Hepatocyte (in vitro differentiated cells): ENCODE measurements around the gene MAFB. TPM values are rescaled to one million over a fixed set of nuclear protein-coding genes. Genes with fewer than 3 reads are reported as not detected.

Experiments
- DNase-seq: peaks from one replicate; pipeline ENCODE4 v3.0.0-alpha.2; 2016; ENCODE audit warnings: low spot score
- H2AFZ ChIP-seq: fragments of 200-600 bp; sonication (generic); 2 replicates; pipeline ENCODE4 v1.6.0; 2016; ENCODE audit warnings: antibody characterized with exemption, mild to moderate bottlenecking
- H3K27ac ChIP-seq: fragments of 200-600 bp; sonication (generic); 2 replicates; pipeline ENCODE4 v1.5.1; 2016; ENCODE audit warnings: mild to moderate bottlenecking
- H3K27me3 ChIP-seq: fragments of 200-600 bp; sonication (generic); 2 replicates; pipeline ENCODE4 v1.6.1; 2016
- H3K36me3 ChIP-seq: fragments of 200-600 bp; sonication (generic); replicated peaks from 2 replicates; pipeline ENCODE4 v1.5.1; 2016; ENCODE audit warnings: low read depth; ENCODE audit not compliant: insufficient read depth
- H3K4me1 ChIP-seq: fragments of 200-600 bp; sonication (generic); 2 replicates; pipeline ENCODE4 v1.5.1; 2016; ENCODE audit warnings: mild to moderate bottlenecking, moderate library complexity; ENCODE audit not compliant: insufficient read depth
- H3K4me2 ChIP-seq: fragments of 200-600 bp; sonication (generic); 2 replicates; pipeline ENCODE4 v1.6.0; 2016
- H3K4me3 ChIP-seq: fragments of 200-600 bp; sonication (generic); 2 replicates; pipeline ENCODE4 v1.5.1; 2016; ENCODE audit warnings: mild to moderate bottlenecking
- H3K79me2 ChIP-seq: fragments of 200-600 bp; sonication (generic); 2 replicates; pipeline ENCODE4 v1.6.0; 2017; ENCODE audit warnings: mild to moderate bottlenecking
- H3K9me2 ChIP-seq: fragments of 200-600 bp; sonication (generic); replicated peaks from 2 replicates; pipeline ENCODE4 v1.6.0; 2017; ENCODE audit warnings: mild to moderate bottlenecking; ENCODE audit not compliant: insufficient read depth
- H3K9me3 ChIP-seq: fragments of 200-600 bp; sonication (generic); 2 replicates; pipeline ENCODE4 v1.5.1; 2016; ENCODE audit warnings: low read depth, mild to moderate bottlenecking
- H4K20me1 ChIP-seq: fragments of 200-600 bp; sonication (generic); 2 replicates; pipeline ENCODE4 v1.6.0; 2016; ENCODE audit warnings: mild to moderate bottlenecking; ENCODE audit not compliant: insufficient read depth, poor library complexity, severe bottlenecking
- EZH2 ChIP-seq: fragments of 200-600 bp; sonication (generic); IDR thresholded peaks from 2 replicates; pipeline ENCODE4 v1.6.1; 2016; ENCODE audit warnings: antibody characterized with exemption, mild to moderate bottlenecking, borderline replicate concordance
- EZH2phosphoT487 ChIP-seq: fragments of 200-600 bp; sonication (generic); IDR thresholded peaks from one replicate; pipeline ENCODE4 v1.6.1; 2018; ENCODE audit warnings: antibody characterized with exemption, mild to moderate bottlenecking, low read depth, moderate library complexity; ENCODE audit not compliant: unreplicated experiment, severe bottlenecking
- whole genome bisulfite sequencing: methylation state at CpG from one replicate; pipeline ENCODE4 v1.1.6; 2016; ENCODE audit warnings: low lambda C conversion rate; ENCODE audit errors: missing lambda C conversion rate; 5-methylcytosine and 5-hydroxymethylcytosine counted together
- polyA plus RNA-seq: library from polyadenylated mRNA; unstranded; fragments of >200 nt; fragmentation: Nextera tagmentation; extraction: Ambion mirVana; gene quantifications from 2 replicates; pipeline ENCODE4 v1.2.1, GENCODE V29; 2016
- total RNA-seq: library from RNA; depleted of rRNA; stranded (reverse); fragments of >200 nt; gene quantifications from 2 replicates; pipeline ENCODE4 v1.2.3, GENCODE V29; 2014
- TF ChIP-seq, protein P1 (sequence below): fragments of 200-600 bp; sonication (generic); IDR thresholded peaks from 2 replicates; pipeline ENCODE4 v1.5.1; 2016; ENCODE audit warnings: antibody characterized with exemption, mild to moderate bottlenecking; ENCODE audit not compliant: poor library complexity

The MAFB gene
- total and polyA plus RNA-seq, 2 experiments from 2014 or later: 3.4 to 4.1 TPM

DNA sequence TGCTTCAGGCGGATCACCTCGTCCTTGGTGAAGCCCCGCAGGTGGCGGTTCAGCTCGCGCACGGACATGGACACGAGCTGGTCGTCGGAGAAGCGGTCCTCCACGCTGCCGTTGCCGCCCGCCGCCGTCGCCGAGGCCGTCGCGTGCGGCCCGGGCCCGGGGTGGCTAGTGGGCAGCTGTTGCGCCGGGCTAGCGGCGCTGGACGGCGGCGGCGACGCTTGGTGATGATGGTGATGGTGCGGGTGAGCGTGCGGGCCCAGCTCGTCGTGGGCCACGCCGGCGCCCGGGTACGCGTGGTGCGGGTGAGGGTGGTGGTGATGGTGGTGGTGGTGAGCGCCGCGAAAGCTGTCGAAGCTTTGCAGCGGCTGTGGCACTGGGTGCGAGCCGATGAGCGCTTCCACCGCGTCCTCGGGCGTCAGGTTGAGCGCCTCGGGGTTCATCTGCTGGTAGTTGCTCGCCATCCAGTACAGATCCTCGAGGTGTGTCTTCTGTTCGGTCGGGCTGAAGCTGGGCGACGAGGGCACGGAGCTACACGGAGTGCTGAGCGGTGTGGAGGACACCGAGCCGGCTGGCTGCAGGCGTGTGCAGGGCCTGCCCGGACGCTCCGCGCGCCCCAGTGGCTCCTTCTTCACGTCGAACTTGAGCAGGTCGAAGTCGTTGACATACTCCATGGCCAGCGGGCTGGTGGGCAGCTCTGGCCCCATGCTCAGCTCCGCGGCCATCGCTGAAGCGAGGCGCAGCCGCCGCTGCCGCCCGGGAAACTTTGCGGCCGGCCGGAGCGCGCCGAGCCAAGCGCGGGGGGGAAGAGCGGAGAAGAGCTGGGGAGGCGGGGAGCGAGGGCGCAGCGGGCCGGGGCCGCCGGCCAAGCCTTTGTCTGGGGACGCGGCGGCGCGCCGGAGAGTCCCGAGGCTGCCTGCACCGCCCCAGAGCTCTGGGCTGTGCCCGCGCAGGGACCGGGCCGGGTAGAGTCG lies 622 bp downstream of the MAFB start:
- Histone ChIP-seq H3K4me3 (peak overlapping the region; percentile 62), H3K79me2 (no peaks in the 10 kb centered on the region), H3K9me2 (no peaks in the 10 kb centered on the region), H4K20me1 (peaks cover 3% of the 10 kb centered on the region), H3K27me3 (peaks cover 72% of the 10 kb centered on the region), H3K4me1 (peaks cover 23% of the 10 kb centered on the region), H3K27ac (peak overlapping the region; percentile 34), H3K4me2 (peak overlapping the region; percentile 98), H3K36me3 (no peaks in the 10 kb centered on the region), H2AFZ (peak overlapping the region; percentile 59), H3K9me3 (no peaks in the 10 kb centered on the region)
- WGBS: 2% methylated on average over 86 of the region's 120 CpGs
- TF ChIP-seq, protein P1, sequence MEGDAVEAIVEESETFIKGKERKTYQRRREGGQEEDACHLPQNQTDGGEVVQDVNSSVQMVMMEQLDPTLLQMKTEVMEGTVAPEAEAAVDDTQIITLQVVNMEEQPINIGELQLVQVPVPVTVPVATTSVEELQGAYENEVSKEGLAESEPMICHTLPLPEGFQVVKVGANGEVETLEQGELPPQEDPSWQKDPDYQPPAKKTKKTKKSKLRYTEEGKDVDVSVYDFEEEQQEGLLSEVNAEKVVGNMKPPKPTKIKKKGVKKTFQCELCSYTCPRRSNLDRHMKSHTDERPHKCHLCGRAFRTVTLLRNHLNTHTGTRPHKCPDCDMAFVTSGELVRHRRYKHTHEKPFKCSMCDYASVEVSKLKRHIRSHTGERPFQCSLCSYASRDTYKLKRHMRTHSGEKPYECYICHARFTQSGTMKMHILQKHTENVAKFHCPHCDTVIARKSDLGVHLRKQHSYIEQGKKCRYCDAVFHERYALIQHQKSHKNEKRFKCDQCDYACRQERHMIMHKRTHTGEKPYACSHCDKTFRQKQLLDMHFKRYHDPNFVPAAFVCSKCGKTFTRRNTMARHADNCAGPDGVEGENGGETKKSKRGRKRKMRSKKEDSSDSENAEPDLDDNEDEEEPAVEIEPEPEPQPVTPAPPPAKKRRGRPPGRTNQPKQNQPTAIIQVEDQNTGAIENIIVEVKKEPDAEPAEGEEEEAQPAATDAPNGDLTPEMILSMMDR: no peak
- no peak for TF ChIP-seq EZH2phosphoT487
- no peak for TF ChIP-seq EZH2
- DNase-seq: no peak

DNA sequence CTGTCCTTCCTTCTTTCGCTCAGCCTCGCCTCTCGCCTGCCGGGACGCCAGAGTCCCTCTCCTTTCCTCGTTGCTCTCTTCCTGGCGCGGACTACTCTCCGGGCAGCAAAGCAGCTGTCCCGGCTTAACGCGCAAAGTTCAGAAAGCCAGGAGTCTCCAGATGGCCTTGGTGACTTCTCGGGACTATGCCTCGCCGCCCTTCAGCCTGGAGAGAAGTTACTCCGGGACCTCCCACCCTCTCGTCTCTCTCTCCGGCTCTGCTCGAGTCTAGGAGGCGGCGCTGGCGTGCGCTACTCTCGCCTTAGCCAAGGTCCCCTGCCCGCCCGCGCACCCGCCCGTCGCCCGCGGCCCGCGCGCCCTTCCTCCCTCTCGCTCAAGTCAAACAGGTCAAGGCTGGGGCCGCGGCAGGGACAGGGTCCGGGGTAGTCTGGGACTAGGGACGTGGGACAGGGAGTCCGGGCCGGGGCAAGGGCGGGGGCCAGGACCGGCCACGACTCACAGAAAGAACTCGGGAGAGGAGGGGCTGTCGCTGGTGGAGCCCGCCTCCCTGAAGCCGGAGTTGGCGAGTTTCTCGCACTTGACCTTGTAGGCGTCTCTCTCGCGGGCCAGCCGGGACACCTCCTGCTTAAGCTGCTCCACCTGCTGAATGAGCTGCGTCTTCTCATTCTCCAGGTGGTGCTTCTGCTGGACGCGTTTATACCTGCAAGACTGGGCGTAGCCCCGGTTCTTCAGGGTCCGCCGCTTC lies 1.5 kb downstream of the MAFB start:
- Histone ChIP-seq H3K36me3 (no peaks in the 10 kb centered on the region), H3K27me3 (peaks cover 72% of the 10 kb centered on the region), H3K4me1 (peaks cover 32% of the 10 kb centered on the region), H3K9me2 (no peaks in the 10 kb centered on the region), H3K79me2 (no peaks in the 10 kb centered on the region), H3K9me3 (no peaks in the 10 kb centered on the region), H4K20me1 (peaks cover 3% of the 10 kb centered on the region), H2AFZ (peak overlapping the region; percentile 59), H3K4me3 (peak overlapping the region; percentile 62), H3K4me2 (peak overlapping the region; percentile 98), H3K27ac (no peak overlapping the region)
- 1% methylated on average over 55 of the region's 62 CpGs for whole genome bisulfite sequencing
- no peak for TF ChIP-seq EZH2phosphoT487
- TF ChIP-seq, protein P1: no peak
- DNase-seq: peak; percentile 64

DNA sequence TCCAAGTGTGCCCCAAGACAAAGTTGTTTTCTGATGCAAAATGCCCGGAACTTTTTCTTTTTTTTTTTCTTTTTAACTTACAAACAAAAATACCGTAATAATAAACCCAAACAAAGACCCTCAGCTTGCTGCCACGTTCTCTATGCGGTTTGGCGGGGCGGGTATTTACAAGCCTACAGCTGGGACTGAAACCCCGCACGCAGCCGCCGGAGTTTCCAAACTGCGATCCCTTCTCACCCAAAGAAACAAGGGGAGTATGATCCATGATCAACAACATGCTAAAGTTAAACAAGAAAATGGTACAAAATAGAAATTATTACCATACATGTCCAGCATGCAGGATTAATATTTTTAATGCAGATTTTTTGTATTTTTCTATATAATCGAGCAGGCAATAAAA lies 2.1 kb downstream of the MAFB start:
- Histone ChIP-seq H3K36me3 (no peaks in the 10 kb centered on the region), H3K4me2 (peak overlapping the region; percentile 98), H3K27ac (no peak overlapping the region), H3K4me3 (peak overlapping the region; percentile 62), H2AFZ (peak overlapping the region; percentile 59), H3K4me1 (peaks cover 36% of the 10 kb centered on the region), H3K9me3 (no peaks in the 10 kb centered on the region), H3K9me2 (no peaks in the 10 kb centered on the region), H3K27me3 (peaks cover 71% of the 10 kb centered on the region), H3K79me2 (no peaks in the 10 kb centered on the region), H4K20me1 (peaks cover 3% of the 10 kb centered on the region)
- DNase-seq: no peak
- TF ChIP-seq, protein P1: no peak
- TF ChIP-seq EZH2 (no peak), EZH2phosphoT487 (no peak)
- 13% methylated on average over 12 of the region's 12 CpGs for WGBS
